Measurements from ENCODE around the gene COX20. TPM values are rescaled to one million over a fixed set of nuclear protein-coding genes. Genes with fewer than 3 reads are reported as not detected.

Gene COX20
- total and polyA plus RNA-seq, 8 donors: 10.7 to 44.5 (median 18.2) TPM

GRCh38 chr1:244850099-244850852 is 14.8 kb downstream of the COX20 start:
- intact Hi-C loops (cut with DNase I): no loop called here
- WGBS, 2 donors: 67 to 72% methylated on average over 3 of the region's 3 CpGs
- no peak for FAIRE-seq
- Histone ChIP-seq H3K4me3 (no peak overlapping the region), H3K27me3 (no peaks in the 10 kb centered on the region), H3K27ac (no peak overlapping the region), H3K4me1 (peaks cover 6 to 33% (median 15%) of the 10 kb centered on the region in 3 donors), H3K36me3 (peaks cover 0 to 38% (median 16%) of the 10 kb centered on the region in 3 donors), H3K9me3 (no peaks in the 10 kb centered on the region)
- ATAC-seq: no peak
- TF ChIP-seq CTCF (IDR thresholded peaks at IDR 0.05): no peak
- DNase-seq: no peak

GRCh38 chr1:244850896-244851295 is 15.4 kb downstream of the COX20 start:
- no peak for DNase-seq
- no peaks in the 10 kb centered on the region for H3K9me3 ChIP-seq
- no peak overlapping the region for H3K4me3 ChIP-seq
- H3K4me1 ChIP-seq: peaks cover 6 to 33% (median 19%) of the 10 kb centered on the region in 3 donors
- no peaks in the 10 kb centered on the region for H3K27me3 ChIP-seq
- intact Hi-C loops (cut with DNase I): no loop called here
- no peak for ATAC-seq
- H3K27ac ChIP-seq: peak overlapping the region in 1 of 4 donors; percentile 9
- 97 to 99% methylated on average over 2 of the region's 2 CpGs for WGBS, 2 donors
- no peak for FAIRE-seq
- peaks cover 3 to 38% (median 16%) of the 10 kb centered on the region in 3 donors for H3K36me3 ChIP-seq
- TF ChIP-seq CTCF (IDR thresholded peaks at IDR 0.05): no peak

- WGBS, 2 donors: 68 to 69% methylated on average over 4 of the region's 4 CpGs
- Histone ChIP-seq H3K27me3 (no peaks in the 10 kb centered on the region), H3K36me3 (peaks cover 8 to 38% (median 13%) of the 10 kb centered on the region in 3 donors), H3K4me1 (peaks cover 6 to 39% (median 19%) of the 10 kb centered on the region in 3 donors), H3K9me3 (no peaks in the 10 kb centered on the region), H3K27ac (peak overlapping the region in 1 of 4 donors; percentile 9), H3K4me3 (no peak overlapping the region)
- FAIRE-seq (no peak), ATAC-seq (peak in 3 of 4 donors; percentile 28 to 56 (median 33)), DNase-seq (no peak)
- TF ChIP-seq CTCF (IDR thresholded peaks at IDR 0.05): no peak
- intact Hi-C loops (cut with DNase I): no loop called here
These were observed 16.2 kb downstream of the COX20 start for GRCh38 chr1:244851546-244852231.

GRCh38 chr1:244852694-244853093 is 17.2 kb downstream of the COX20 start:
- Histone ChIP-seq H3K27ac (no peak overlapping the region), H3K4me1 (peaks cover 6 to 39% (median 19%) of the 10 kb centered on the region in 3 donors), H3K27me3 (no peaks in the 10 kb centered on the region), H3K9me3 (no peaks in the 10 kb centered on the region), H3K4me3 (no peak overlapping the region), H3K36me3 (peaks cover 8 to 46% (median 22%) of the 10 kb centered on the region in 3 donors)
- no peak for FAIRE-seq
- 96 to 99% methylated on average over 1 of the region's 1 CpG for WGBS, 2 donors
- TF ChIP-seq CTCF (IDR thresholded peaks at IDR 0.05): no peak
- no peak for ATAC-seq
- no peak for DNase-seq
- intact Hi-C loops (cut with DNase I): no loop called here

Data from pancreas (tissue), 10 donors.